Smooth muscle cell (in vitro differentiated cells): Measurements from ENCODE around the gene EDEM3. TPM values are rescaled to one million over a fixed set of nuclear protein-coding genes. Genes with fewer than 3 reads are reported as not detected.

Experiments
- DNase-seq: peaks from one replicate; lab custom pipeline; 2025; ENCODE audit not compliant: unreplicated experiment; lab: John Stamatoyannopoulos, UW
- H2AFZ ChIP-seq: fragments of 200-600 bp; sonication (generic); 2 replicates; pipeline ENCODE4 v1.6.0; 2016; ENCODE audit warnings: antibody characterized with exemption, low read depth, mild to moderate bottlenecking
- H3F3A ChIP-seq: fragments of 200-600 bp; sonication (generic); 2 replicates; pipeline ENCODE4 v1.6.0; 2017; ENCODE audit warnings: antibody characterized with exemption, low read depth
- H3K27ac ChIP-seq: fragments of 200-600 bp; sonication (generic); 2 replicates; pipeline ENCODE4 v1.5.1; 2016; ENCODE audit warnings: low read depth, mild to moderate bottlenecking
- H3K27me3 ChIP-seq: fragments of 200-600 bp; sonication (generic); 2 replicates; pipeline ENCODE4 v1.6.1; 2016; ENCODE audit warnings: low read depth, mild to moderate bottlenecking
- H3K36me3 ChIP-seq: fragments of 200-600 bp; sonication (generic); 2 replicates; pipeline ENCODE4 v1.5.1; 2016; ENCODE audit warnings: low read depth
- H3K4me1 ChIP-seq: fragments of 200-600 bp; sonication (generic); 2 replicates; pipeline ENCODE4 v1.5.1; 2016; ENCODE audit warnings: low read depth
- H3K4me2 ChIP-seq: fragments of 200-600 bp; sonication (generic); 2 replicates; pipeline ENCODE4 v1.6.0; 2016; ENCODE audit warnings: mild to moderate bottlenecking
- H3K4me3 ChIP-seq: fragments of 200-600 bp; sonication (generic); 2 replicates; pipeline ENCODE4 v1.5.1; 2016; ENCODE audit warnings: mild to moderate bottlenecking
- H3K79me2 ChIP-seq: fragments of 200-600 bp; sonication (generic); 2 replicates; pipeline ENCODE4 v1.6.0; 2016; ENCODE audit warnings: low read depth, mild to moderate bottlenecking
- H3K9ac ChIP-seq: fragments of 200-600 bp; sonication (generic); 2 replicates; pipeline ENCODE4 v1.6.0; 2016; ENCODE audit warnings: low read depth
- H3K9me3 ChIP-seq: fragments of 200-600 bp; sonication (generic); replicated peaks from 2 replicates; pipeline ENCODE4 v1.5.1; 2016; ENCODE audit warnings: low read depth
- H4K20me1 ChIP-seq: fragments of 200-600 bp; sonication (generic); 2 replicates; pipeline ENCODE4 v1.6.0; 2016; ENCODE audit warnings: low read depth
- WGBS: methylation state at CpG from one replicate; pipeline ENCODE4 v1.1.7; 2016; ENCODE audit warnings: low lambda C conversion rate; 5-methylcytosine and 5-hydroxymethylcytosine counted together
- polyA plus RNA-seq: library from polyadenylated mRNA; unstranded; fragments of >200 nt; fragmentation: Nextera tagmentation; extraction: Ambion mirVana; gene quantifications from 2 replicates; pipeline ENCODE4 v1.2.1, GENCODE V29; 2016
- total RNA-seq: library from RNA; depleted of rRNA; stranded (reverse); fragments of >200 nt; gene quantifications from 2 replicates; pipeline ENCODE4 v1.2.3, GENCODE V29; 2014
- TF ChIP-seq, protein P1 (sequence below): fragments of 200-600 bp; sonication (generic); IDR thresholded peaks from 2 replicates; pipeline ENCODE4 v1.5.1; 2017; ENCODE audit warnings: borderline replicate concordance, mild to moderate bottlenecking, antibody characterized with exemption; ENCODE audit not compliant: insufficient read depth, poor library complexity, severe bottlenecking

The EDEM3 gene
- total and polyA plus RNA-seq, 2 experiments from 2014 or later, result 12.9 to 44.3 TPM

DNA sequence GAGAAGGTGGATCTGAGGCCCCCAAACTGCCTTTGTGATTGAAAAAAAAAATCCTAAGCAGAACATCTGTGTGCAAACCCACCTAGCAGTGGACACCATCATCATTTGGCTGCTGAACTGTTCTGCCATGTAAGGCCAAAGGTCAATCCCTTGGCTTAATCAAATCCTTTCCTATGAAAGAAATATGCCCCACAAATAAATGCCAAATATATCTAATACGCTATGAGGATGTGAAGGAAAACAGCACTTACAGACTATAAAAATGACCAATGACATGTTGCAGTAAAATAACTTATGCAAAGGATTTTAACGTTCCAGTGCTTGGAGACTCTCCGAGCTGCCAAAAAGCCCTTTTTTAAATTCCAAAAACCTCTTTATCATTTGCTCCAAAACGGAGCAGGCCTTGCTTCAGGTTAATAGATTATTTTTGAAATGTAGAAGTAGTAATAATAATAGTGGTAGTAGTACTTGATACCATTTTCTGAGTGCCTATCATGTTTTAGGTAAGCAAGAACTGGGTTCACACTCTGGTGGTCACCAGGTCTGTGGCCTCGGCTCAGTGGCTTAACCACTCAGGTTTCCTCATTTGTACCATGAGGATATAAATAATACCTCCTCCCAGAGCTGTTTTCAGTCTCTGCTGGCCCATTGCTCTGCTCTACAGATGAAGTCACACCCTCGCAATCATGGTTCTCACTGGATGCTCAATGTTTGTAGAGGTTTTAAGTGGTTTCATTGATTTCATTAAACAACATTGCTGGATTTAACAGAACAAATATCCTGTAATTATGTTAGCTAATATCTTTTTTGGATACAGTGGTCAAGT lies 47.9 kb upstream of the EDEM3 start:
- Histone ChIP-seq H3K4me2 (no peak overlapping the region), H3K4me3 (no peak overlapping the region), H3K36me3 (no peaks in the 10 kb centered on the region), H4K20me1 (no peaks in the 10 kb centered on the region), H3K4me1 (no peaks in the 10 kb centered on the region), H3K9ac (no peak overlapping the region), H3K27ac (no peak overlapping the region), H3K9me3 (no peaks in the 10 kb centered on the region), H2AFZ (no peak overlapping the region), H3K79me2 (no peaks in the 10 kb centered on the region), H3F3A (no peaks in the 10 kb centered on the region), H3K27me3 (no peaks in the 10 kb centered on the region)
- WGBS, result 83% methylated on average over 6 of the region's 6 CpGs
- no peak for DNase-seq
- TF ChIP-seq, protein P1, sequence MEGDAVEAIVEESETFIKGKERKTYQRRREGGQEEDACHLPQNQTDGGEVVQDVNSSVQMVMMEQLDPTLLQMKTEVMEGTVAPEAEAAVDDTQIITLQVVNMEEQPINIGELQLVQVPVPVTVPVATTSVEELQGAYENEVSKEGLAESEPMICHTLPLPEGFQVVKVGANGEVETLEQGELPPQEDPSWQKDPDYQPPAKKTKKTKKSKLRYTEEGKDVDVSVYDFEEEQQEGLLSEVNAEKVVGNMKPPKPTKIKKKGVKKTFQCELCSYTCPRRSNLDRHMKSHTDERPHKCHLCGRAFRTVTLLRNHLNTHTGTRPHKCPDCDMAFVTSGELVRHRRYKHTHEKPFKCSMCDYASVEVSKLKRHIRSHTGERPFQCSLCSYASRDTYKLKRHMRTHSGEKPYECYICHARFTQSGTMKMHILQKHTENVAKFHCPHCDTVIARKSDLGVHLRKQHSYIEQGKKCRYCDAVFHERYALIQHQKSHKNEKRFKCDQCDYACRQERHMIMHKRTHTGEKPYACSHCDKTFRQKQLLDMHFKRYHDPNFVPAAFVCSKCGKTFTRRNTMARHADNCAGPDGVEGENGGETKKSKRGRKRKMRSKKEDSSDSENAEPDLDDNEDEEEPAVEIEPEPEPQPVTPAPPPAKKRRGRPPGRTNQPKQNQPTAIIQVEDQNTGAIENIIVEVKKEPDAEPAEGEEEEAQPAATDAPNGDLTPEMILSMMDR, result no peak

DNA sequence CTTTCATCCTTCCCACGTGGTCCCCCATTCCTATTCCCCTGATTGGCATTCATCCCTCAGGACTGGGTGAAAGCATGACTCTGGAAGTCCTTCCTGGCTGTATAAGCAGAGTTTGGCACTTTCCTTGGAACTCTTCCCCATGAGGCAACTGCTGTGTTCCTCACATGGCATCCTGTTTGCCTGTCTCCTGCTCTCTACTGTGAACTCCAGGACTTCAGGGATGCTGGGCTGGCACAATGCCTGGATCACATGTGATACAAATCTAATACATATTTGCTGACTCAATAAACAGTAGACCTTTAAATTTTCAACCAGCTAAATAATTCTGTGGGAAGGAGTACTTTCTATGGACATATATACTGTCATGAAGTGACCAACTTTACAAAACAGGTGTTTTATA lies 46.8 kb upstream of the EDEM3 start:
- no peaks in the 10 kb centered on the region for H3K9me3 ChIP-seq
- no peaks in the 10 kb centered on the region for H3F3A ChIP-seq
- no peaks in the 10 kb centered on the region for H3K4me1 ChIP-seq
- H3K4me2 ChIP-seq, result no peak overlapping the region
- TF ChIP-seq, protein P1, result no peak
- DNase-seq, result no peak
- H3K4me3 ChIP-seq, result no peak overlapping the region
- H3K9ac ChIP-seq, result no peak overlapping the region
- no peaks in the 10 kb centered on the region for H3K36me3 ChIP-seq
- no peaks in the 10 kb centered on the region for H3K79me2 ChIP-seq
- H3K27ac ChIP-seq, result no peak overlapping the region
- H4K20me1 ChIP-seq, result no peaks in the 10 kb centered on the region
- no peak overlapping the region for H2AFZ ChIP-seq
- H3K27me3 ChIP-seq, result no peaks in the 10 kb centered on the region
- WGBS, result 71% methylated on average over 1 of the region's 1 CpG

DNA sequence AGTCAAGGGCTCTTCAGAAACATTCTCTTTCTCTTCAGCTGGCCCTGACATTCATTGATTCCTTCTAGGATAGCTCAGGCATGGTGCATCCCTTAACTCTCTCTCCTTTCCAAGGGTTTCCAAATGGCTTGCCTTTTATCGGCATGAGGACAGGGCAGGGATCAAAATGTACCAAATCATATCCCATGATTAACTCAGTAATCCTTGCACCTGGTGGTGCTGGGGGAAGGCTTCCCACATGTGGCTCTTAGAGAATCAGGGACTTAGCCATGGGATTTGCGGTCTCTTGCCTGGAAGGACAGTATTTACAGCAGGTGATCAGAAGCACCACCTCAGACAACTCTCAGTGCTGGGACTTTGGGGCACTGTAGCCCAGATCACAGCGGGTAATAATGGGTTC lies 46.2 kb upstream of the EDEM3 start:
- Histone ChIP-seq H3K79me2 (no peaks in the 10 kb centered on the region), H3K4me3 (no peak overlapping the region), H3K9ac (no peak overlapping the region), H3K36me3 (no peaks in the 10 kb centered on the region), H3F3A (no peaks in the 10 kb centered on the region), H3K27ac (no peak overlapping the region), H2AFZ (no peak overlapping the region), H3K27me3 (no peaks in the 10 kb centered on the region), H4K20me1 (no peaks in the 10 kb centered on the region), H3K4me1 (no peaks in the 10 kb centered on the region), H3K9me3 (no peaks in the 10 kb centered on the region), H3K4me2 (no peak overlapping the region)
- WGBS, result 95% methylated on average over 3 of the region's 3 CpGs
- no peak for DNase-seq
- TF ChIP-seq, protein P1, result no peak

DNA sequence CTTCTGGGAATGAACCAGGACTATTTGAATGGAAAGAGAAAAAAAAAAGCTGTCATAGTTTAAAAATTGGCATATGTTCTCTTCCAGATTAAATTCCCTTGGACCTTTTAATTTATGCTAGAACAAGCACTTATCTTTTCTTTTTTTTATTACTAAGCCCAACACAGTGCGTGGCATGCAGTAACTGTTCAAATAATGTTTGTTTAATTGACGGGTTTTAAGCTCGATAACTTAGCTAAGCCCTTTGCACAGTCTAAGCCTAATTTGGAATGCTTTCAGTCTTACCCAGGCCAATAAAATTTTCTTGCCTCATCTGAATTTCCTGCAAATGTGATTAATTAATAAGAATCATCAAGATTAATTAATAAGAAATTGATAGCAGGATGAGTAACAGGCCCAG lies 39.3 kb upstream of the EDEM3 start:
- Histone ChIP-seq H3F3A (peaks cover 17% of the 10 kb centered on the region), H3K9me3 (no peaks in the 10 kb centered on the region), H3K79me2 (no peaks in the 10 kb centered on the region), H3K4me1 (peaks cover 8% of the 10 kb centered on the region), H3K27ac (peak overlapping the region; percentile 88), H4K20me1 (no peaks in the 10 kb centered on the region), H3K9ac (no peak overlapping the region), H3K36me3 (no peaks in the 10 kb centered on the region), H3K27me3 (no peaks in the 10 kb centered on the region), H2AFZ (no peak overlapping the region), H3K4me2 (no peak overlapping the region), H3K4me3 (no peak overlapping the region)
- 83% methylated on average over 3 of the region's 3 CpGs for WGBS
- TF ChIP-seq, protein P1, result no peak
- no peak for DNase-seq
